ENCODE results near the gene NKX6-2.

NKX6-2 gene

GRCh38 chr10:132810141-132810806 lies 24.3 kb upstream of the NKX6-2 start:
- ATAC-seq (replicated peaks; ENCODE audit: extremely low read depth, poor library complexity, severe bottlenecking) (no peak), DNase-seq (ENCODE audit: low spot score in 2 of 2) (no peak)
- Mint-ChIP-seq H3K27me3 (peaks cover 1% of the 10 kb centered on the region), H3K36me3 (ENCODE audit: insufficient read depth) (no peaks in the 10 kb centered on the region), H3K4me3 (no peak overlapping the region), H3K27ac (ENCODE audit: low read depth) (no peak overlapping the region), H3K4me1 (no peaks in the 10 kb centered on the region), H3K9me3 (no peaks in the 10 kb centered on the region)

DNA sequence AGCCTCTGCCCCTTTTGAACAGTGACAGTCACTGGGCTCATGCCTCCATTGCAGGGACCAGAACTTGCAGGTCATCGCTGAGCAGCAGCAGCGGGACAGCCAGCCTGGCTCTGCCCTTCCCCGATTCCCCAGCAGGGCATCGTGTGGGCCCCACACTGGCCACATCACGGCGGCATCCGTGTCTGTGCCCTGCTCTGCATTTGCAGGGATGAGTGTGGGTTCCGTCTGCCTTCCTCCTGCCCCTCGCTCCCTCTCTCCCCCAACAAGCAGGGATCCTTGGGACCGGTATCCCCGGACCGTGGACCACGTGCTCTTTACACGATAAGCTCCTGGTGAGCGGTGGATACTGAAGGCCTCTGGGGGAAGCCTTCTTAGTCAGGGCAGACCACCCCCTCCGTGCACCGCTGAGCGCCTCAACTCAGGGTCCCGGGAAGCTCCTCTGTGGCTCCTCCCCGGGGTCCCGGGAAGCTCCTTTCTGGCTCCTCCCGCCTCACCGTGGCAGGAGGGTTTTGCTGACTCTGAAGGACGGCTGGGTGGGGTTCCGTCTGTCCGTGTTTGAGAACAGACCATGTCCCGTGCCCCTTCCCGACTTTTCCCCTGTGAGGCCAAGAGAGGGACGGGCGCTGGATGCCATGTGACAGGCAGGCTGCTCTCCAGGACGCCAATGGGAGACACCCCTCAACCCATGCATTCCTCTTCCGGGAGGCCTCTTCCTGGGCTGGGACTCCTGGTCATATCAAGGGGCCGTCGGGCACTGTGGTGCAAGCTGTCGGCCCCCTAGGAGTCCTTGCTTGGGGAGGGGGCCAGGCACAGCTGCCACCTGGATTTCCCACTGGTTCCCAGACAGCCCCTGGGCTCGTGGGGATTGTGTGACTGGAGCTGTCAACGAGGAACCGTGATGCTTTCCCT lies 23.5 kb upstream of the NKX6-2 start:
- Mint-ChIP-seq H3K4me3 (no peak overlapping the region), H3K27me3 (no peaks in the 10 kb centered on the region), H3K9me3 (no peaks in the 10 kb centered on the region), H3K27ac (ENCODE audit: low read depth) (no peak overlapping the region), H3K4me1 (no peaks in the 10 kb centered on the region), H3K36me3 (ENCODE audit: insufficient read depth) (no peaks in the 10 kb centered on the region)
- no peak for ATAC-seq (replicated peaks; ENCODE audit: extremely low read depth, poor library complexity, severe bottlenecking)
- no peak for DNase-seq (ENCODE audit: low spot score in 2 of 2)

DNA sequence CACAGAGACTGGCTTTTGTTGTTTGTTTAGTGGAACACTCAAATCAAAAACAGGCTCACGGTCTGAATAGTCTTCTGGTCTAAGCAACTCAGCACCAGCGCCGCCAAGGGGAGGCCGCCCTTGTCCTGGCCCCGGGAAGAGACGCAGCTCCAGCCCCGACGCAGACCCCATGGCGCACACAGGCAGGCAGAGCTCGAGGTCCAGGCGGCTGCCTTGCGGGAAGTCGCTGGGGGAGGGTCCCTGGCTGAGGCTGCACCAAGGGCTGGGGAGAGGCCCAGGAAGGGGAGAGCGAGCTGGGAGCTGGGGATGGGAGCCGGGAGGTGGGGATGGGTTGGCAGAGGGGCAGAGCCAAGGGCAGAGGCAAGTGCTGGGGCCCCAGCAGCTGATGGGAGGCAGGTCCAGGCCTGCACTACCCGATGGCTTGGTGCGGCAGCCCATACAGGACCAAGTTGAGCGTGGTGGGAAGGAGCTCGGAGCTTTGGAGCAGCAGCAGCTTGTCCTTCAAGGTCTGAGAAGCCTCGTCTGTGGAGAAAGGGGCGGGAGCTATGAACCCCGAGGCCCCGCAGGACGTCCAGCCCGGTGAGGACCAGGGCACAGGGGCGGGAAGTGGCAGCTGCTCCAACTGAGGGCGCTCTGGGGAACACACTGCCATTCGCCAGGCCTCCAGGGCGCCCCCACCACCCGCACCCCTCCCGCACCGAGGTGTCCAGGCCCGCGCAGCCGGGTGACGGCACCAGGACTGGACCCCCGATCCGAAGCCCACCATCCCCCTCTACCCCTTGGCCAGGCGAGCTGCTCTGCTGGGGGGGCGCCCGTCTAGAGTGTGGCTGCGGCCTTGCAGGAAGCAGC lies 22.7 kb upstream of the NKX6-2 start:
- Mint-ChIP-seq H3K27ac (ENCODE audit: low read depth) (no peak overlapping the region), H3K4me3 (no peak overlapping the region), H3K27me3 (no peaks in the 10 kb centered on the region), H3K9me3 (no peaks in the 10 kb centered on the region), H3K36me3 (ENCODE audit: insufficient read depth) (no peaks in the 10 kb centered on the region), H3K4me1 (no peaks in the 10 kb centered on the region)
- DNase-seq (ENCODE audit: low spot score in 2 of 2) (no peak), ATAC-seq (replicated peaks; ENCODE audit: extremely low read depth, poor library complexity, severe bottlenecking) (no peak)

DNA sequence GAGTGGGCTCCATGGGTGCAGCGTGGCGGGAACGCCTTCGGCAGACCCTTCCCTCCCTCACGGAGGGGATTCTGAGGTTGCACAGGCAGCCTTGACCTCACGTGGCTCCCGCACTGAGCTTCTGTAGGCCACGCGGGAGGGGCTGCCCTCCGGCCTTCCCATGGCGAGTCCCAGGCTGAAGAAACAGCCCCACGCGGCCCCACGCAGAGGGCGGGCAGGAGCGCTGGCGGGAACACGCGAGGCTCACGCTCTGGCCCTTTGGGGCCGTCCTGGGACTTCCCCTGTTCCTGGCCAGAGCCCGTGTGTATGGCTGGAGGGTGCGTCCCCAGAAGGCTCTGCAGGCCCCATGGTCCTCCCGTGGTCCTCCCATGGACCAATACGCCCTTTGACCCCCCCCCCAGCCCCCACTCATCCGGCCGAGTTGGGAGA lies 21.7 kb upstream of the NKX6-2 start:
- no peaks in the 10 kb centered on the region for H3K27me3 Mint-ChIP-seq
- DNase-seq (ENCODE audit: low spot score in 2 of 2) = no peak
- H3K27ac Mint-ChIP-seq (ENCODE audit: low read depth) = no peak overlapping the region
- H3K4me1 Mint-ChIP-seq = no peaks in the 10 kb centered on the region
- H3K36me3 Mint-ChIP-seq (ENCODE audit: insufficient read depth) = no peaks in the 10 kb centered on the region
- H3K4me3 Mint-ChIP-seq = no peak overlapping the region
- ATAC-seq (replicated peaks; ENCODE audit: extremely low read depth, poor library complexity, severe bottlenecking) = no peak
- no peaks in the 10 kb centered on the region for H3K9me3 Mint-ChIP-seq

DNA sequence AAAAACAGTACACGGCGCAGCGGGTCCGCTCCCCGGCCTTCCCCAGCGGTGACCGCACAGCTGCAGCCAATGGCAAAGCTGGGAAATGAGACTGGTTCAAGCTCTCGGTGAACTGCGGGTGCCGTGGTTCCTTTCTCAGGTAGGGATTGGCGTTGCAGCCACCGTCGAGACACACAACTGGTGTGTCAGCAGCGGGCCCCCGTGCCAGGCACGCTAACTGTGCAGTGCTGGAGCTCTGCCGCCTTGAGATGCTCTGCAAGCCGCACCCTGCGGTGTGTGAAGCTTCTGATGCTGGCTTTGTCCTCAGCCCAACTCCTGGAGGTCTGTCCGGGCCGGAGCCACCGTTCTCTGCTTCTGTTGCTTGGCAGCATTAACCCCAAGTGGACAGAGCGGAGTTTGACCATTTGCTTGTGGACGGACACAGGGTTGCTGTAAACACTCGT lies 20.6 kb upstream of the NKX6-2 start:
- no peaks in the 10 kb centered on the region for H3K4me1 Mint-ChIP-seq
- no peak overlapping the region for H3K4me3 Mint-ChIP-seq
- H3K27me3 Mint-ChIP-seq = no peaks in the 10 kb centered on the region
- H3K9me3 Mint-ChIP-seq = no peaks in the 10 kb centered on the region
- ATAC-seq (replicated peaks; ENCODE audit: extremely low read depth, poor library complexity, severe bottlenecking) (no peak), DNase-seq (ENCODE audit: low spot score in 2 of 2) (no peak)
- no peak overlapping the region for H3K27ac Mint-ChIP-seq (ENCODE audit: low read depth)
- H3K36me3 Mint-ChIP-seq (ENCODE audit: insufficient read depth) = no peaks in the 10 kb centered on the region

- Mint-ChIP-seq H3K36me3 (ENCODE audit: insufficient read depth) (no peaks in the 10 kb centered on the region), H3K27me3 (no peaks in the 10 kb centered on the region), H3K27ac (ENCODE audit: low read depth) (no peak overlapping the region), H3K9me3 (no peaks in the 10 kb centered on the region), H3K4me1 (no peaks in the 10 kb centered on the region), H3K4me3 (no peak overlapping the region)
- ATAC-seq (replicated peaks; ENCODE audit: extremely low read depth, poor library complexity, severe bottlenecking) (no peak), DNase-seq (ENCODE audit: low spot score in 2 of 2) (no peak)
These were observed 20.2 kb upstream of the NKX6-2 start for GRCh38 chr10:132806110-132806509.

DNA sequence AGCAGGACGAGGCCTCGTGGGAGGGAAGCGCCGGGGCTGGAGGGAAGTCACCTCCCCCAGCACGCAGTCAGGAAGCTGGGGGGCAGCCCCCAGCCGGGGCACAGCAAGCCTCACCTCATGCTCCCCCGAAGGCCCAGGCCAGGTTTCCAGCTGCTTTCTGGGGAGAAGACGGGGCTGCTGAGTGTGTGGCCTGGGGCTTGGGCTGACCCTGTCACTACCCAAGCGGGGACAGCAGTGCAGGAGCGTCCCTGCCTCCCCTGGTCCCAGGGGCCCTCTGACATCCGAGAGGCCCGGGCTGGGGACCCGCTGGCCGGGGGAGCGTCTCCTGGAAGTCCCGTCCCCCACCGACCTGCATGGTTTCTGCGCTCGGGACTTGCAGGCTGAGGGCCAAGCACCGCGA lies 19.7 kb upstream of the NKX6-2 start:
- H3K27me3 Mint-ChIP-seq = no peaks in the 10 kb centered on the region
- no peaks in the 10 kb centered on the region for H3K9me3 Mint-ChIP-seq
- DNase-seq (ENCODE audit: low spot score in 2 of 2) = no peak
- H3K27ac Mint-ChIP-seq (ENCODE audit: low read depth) = no peak overlapping the region
- no peak overlapping the region for H3K4me3 Mint-ChIP-seq
- no peaks in the 10 kb centered on the region for H3K36me3 Mint-ChIP-seq (ENCODE audit: insufficient read depth)
- H3K4me1 Mint-ChIP-seq = no peaks in the 10 kb centered on the region
- no peak for ATAC-seq (replicated peaks; ENCODE audit: extremely low read depth, poor library complexity, severe bottlenecking)

DNA sequence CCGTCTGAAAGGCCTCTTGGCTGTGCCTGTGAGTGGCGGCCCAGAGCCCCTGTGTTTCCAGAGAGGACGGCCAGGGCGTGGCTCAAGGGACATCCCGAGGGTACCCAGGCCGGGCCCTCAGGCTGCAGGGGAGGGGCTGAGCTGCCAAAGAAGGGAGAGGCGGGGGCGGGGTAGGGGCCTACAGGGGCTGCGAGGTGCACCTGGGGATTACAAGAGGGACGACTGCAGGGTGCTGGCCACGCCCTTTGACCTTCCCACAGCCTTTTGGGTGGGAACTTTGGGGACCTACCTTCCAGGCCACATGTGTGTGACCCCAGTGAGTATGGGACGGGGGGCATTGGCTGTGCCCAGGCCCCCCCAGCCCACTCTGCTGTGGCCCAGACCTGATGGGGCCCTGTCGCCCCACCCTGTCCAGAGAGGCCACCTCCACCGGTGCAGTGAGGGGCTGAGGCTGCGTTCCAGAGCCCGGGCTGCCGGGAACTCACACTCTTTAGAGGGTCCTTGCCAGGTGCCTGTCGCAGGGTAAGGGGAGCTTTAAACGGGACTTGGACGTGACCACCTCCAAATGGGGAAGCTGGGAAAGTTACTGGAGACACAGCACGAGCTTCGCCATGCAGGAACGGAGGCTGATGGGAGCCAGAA lies 19.0 kb upstream of the NKX6-2 start:
- DNase-seq (ENCODE audit: low spot score in 2 of 2) (no peak), ATAC-seq (replicated peaks; ENCODE audit: extremely low read depth, poor library complexity, severe bottlenecking) (no peak)
- no peaks in the 10 kb centered on the region for H3K27me3 Mint-ChIP-seq
- no peaks in the 10 kb centered on the region for H3K36me3 Mint-ChIP-seq (ENCODE audit: insufficient read depth)
- no peak overlapping the region for H3K27ac Mint-ChIP-seq (ENCODE audit: low read depth)
- H3K4me3 Mint-ChIP-seq = no peak overlapping the region
- no peaks in the 10 kb centered on the region for H3K9me3 Mint-ChIP-seq
- no peaks in the 10 kb centered on the region for H3K4me1 Mint-ChIP-seq

DNA sequence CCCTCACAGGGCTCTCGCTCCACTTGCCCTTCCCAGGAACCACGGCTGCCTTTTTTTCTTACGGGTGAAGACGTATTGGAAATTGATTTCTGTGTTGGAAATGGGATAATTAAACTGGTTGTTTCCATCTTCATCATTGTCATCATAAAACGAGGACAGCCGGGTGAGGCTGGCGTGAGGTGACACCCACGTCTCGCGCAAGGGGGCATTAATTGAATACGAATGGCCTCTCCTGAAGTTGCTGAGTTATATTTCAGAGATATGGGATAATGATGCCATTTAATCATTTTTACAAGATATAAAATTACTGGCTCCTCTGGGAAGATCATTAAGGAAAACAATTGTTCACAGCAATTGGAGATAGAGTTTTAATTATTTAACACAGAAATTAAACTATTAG lies 18.3 kb upstream of the NKX6-2 start:
- Mint-ChIP-seq H3K27ac (ENCODE audit: low read depth) (no peak overlapping the region), H3K27me3 (no peaks in the 10 kb centered on the region), H3K4me1 (no peaks in the 10 kb centered on the region), H3K9me3 (no peaks in the 10 kb centered on the region), H3K4me3 (no peak overlapping the region), H3K36me3 (ENCODE audit: insufficient read depth) (no peaks in the 10 kb centered on the region)
- DNase-seq (ENCODE audit: low spot score in 2 of 2) (no peak), ATAC-seq (replicated peaks; ENCODE audit: extremely low read depth, poor library complexity, severe bottlenecking) (no peak)

- ATAC-seq (replicated peaks; ENCODE audit: extremely low read depth, poor library complexity, severe bottlenecking) = no peak
These were observed 17.7 kb upstream of the NKX6-2 start for GRCh38 chr10:132803416-132804210.

GRCh38 chr10:132802694-132803320 lies 16.9 kb upstream of the NKX6-2 start:
- ATAC-seq (replicated peaks; ENCODE audit: extremely low read depth, poor library complexity, severe bottlenecking) (no peak), DNase-seq (ENCODE audit: low spot score in 2 of 2) (no peak)
- no peak overlapping the region for H3K4me3 Mint-ChIP-seq
- no peaks in the 10 kb centered on the region for H3K9me3 Mint-ChIP-seq
- H3K27ac Mint-ChIP-seq (ENCODE audit: low read depth) = no peak overlapping the region
- no peaks in the 10 kb centered on the region for H3K36me3 Mint-ChIP-seq (ENCODE audit: insufficient read depth)
- H3K4me1 Mint-ChIP-seq = no peaks in the 10 kb centered on the region
- H3K27me3 Mint-ChIP-seq = no peaks in the 10 kb centered on the region

More at GRCh38 chr10:132803416-132804210, 17.7 kb upstream of the NKX6-2 start:
- DNase-seq (ENCODE audit: low spot score in 2 of 2) = no peak
- Mint-ChIP-seq H3K9me3 (no peaks in the 10 kb centered on the region), H3K4me1 (no peaks in the 10 kb centered on the region), H3K27me3 (no peaks in the 10 kb centered on the region), H3K27ac (ENCODE audit: low read depth) (no peak overlapping the region), H3K36me3 (ENCODE audit: insufficient read depth) (no peaks in the 10 kb centered on the region), H3K4me3 (no peak overlapping the region)
